Osteoblast (primary cell): ENCODE data around the gene IVNS1ABP. TPM values are rescaled to one million over a fixed set of nuclear protein-coding genes. Genes with fewer than 3 reads are reported as not detected.
"Not testable (repeated sequence)": the region's sequence is repeated elsewhere in the genome, so short reads cannot be mapped to it uniquely, and the experiment has no call there.

Experiments used
- DNase-seq: peaks from one replicate; pipeline ENCODE4 v3.0.0; 2011; ENCODE audit warnings: low spot score, mixed read lengths; ENCODE audit not compliant: insufficient read length; ENCODE audit errors: missing footprints
- H2AFZ ChIP-seq: 2 replicates; pipeline ENCODE4 v1.6.0; 2011; ENCODE audit warnings: mild to moderate bottlenecking, low read length
- H3K27ac ChIP-seq: 2 replicates; pipeline ENCODE4 v1.5.1; 2011; ENCODE audit warnings: mild to moderate bottlenecking, low read depth, low read length, moderate library complexity
- H3K27me3 ChIP-seq: 2 replicates; pipeline ENCODE4 v1.6.0; 2012; ENCODE audit warnings: mild to moderate bottlenecking, control low read depth, inconsistent platforms, low read length, moderate library complexity; ENCODE audit not compliant: insufficient read depth
- H3K36me3 ChIP-seq: 2 replicates; pipeline ENCODE4 v1.5.1; 2011; ENCODE audit warnings: mild to moderate bottlenecking, low read length, control low read depth, moderate library complexity; ENCODE audit not compliant: insufficient read depth
- H3K4me1 ChIP-seq: 2 replicates; pipeline ENCODE4 v1.5.1; 2011; ENCODE audit warnings: mild to moderate bottlenecking, low read length, control low read depth, moderate library complexity; ENCODE audit not compliant: insufficient read depth
- H3K4me2 ChIP-seq: 2 replicates; pipeline ENCODE4 v1.6.0; 2011; ENCODE audit warnings: mild to moderate bottlenecking, low read length; ENCODE audit not compliant: insufficient read depth
- H3K4me3 ChIP-seq: fragments of 200-600 bp; sonication (generic); 3 replicates; pipeline ENCODE4 v1.5.1; 2012; ENCODE audit warnings: mild to moderate bottlenecking, low read length, inconsistent platforms; ENCODE audit not compliant: insufficient read depth
- H3K79me2 ChIP-seq: 2 replicates; pipeline ENCODE4 v1.6.0; 2012; ENCODE audit warnings: mild to moderate bottlenecking, low read length, control low read depth, inconsistent platforms; ENCODE audit not compliant: insufficient read depth
- H3K9me3 ChIP-seq: 2 replicates; pipeline ENCODE4 v1.5.1; 2011; ENCODE audit warnings: low read depth, low read length, control low read depth
- H4K20me1 ChIP-seq: 2 replicates; pipeline ENCODE4 v1.6.0; 2012; ENCODE audit warnings: mild to moderate bottlenecking, low read length, control low read depth; ENCODE audit not compliant: insufficient read depth
- CTCF ChIP-seq: IDR thresholded peaks from 2 replicates; pipeline ENCODE4 v1.5.1; 2011; ENCODE audit warnings: mild to moderate bottlenecking, low read depth, low read length, moderate library complexity; ENCODE audit errors: extremely low read depth
- total RNA-seq: library from RNA; depleted of rRNA; stranded (reverse); fragments of >200 nt; gene quantifications from 2 replicates; pipeline ENCODE4 v1.2.3, GENCODE V29; 2012

The IVNS1ABP gene
- total RNA-seq, 1 donor = 94.8 TPM

- H3K4me1 ChIP-seq = no peaks in the 10 kb centered on the region
Observed at GRCh38 chr1:185262151-185262550, 54.9 kb downstream of the IVNS1ABP start.

GRCh38 chr1:185260611-185261010 lies 56.4 kb downstream of the IVNS1ABP start:
- no peaks in the 10 kb centered on the region for H3K9me3 ChIP-seq
- DNase-seq = no peak
- H3K4me3 ChIP-seq = no peak overlapping the region
- H3K36me3 ChIP-seq = no peaks in the 10 kb centered on the region
- H3K4me2 ChIP-seq = no peak overlapping the region
- H3K79me2 ChIP-seq = no peaks in the 10 kb centered on the region
- no peaks in the 10 kb centered on the region for H4K20me1 ChIP-seq
- TF ChIP-seq CTCF = no peak
- H3K27ac ChIP-seq = no peak overlapping the region
- no peaks in the 10 kb centered on the region for H3K4me1 ChIP-seq
- H2AFZ ChIP-seq = no peak overlapping the region
- no peaks in the 10 kb centered on the region for H3K27me3 ChIP-seq

More at GRCh38 chr1:185262151-185262550, 54.9 kb downstream of the IVNS1ABP start:
- DNase-seq = no peak
- Histone ChIP-seq H3K4me2 (no peak overlapping the region), H4K20me1 (no peaks in the 10 kb centered on the region), H3K27ac (no peak overlapping the region), H3K4me3 (no peak overlapping the region), H3K36me3 (no peaks in the 10 kb centered on the region), H2AFZ (no peak overlapping the region), H3K27me3 (no peaks in the 10 kb centered on the region), H3K79me2 (no peaks in the 10 kb centered on the region), H3K9me3 (no peaks in the 10 kb centered on the region)
- TF ChIP-seq CTCF = no peak

GRCh38 chr1:185258676-185259075 lies 58.4 kb downstream of the IVNS1ABP start:
- Histone ChIP-seq H3K36me3 (no peaks in the 10 kb centered on the region), H3K79me2 (no peaks in the 10 kb centered on the region), H2AFZ (no peak overlapping the region), H3K27me3 (no peaks in the 10 kb centered on the region), H3K4me1 (no peaks in the 10 kb centered on the region), H3K27ac (no peak overlapping the region), H3K9me3 (no peaks in the 10 kb centered on the region), H4K20me1 (no peaks in the 10 kb centered on the region), H3K4me2 (no peak overlapping the region), H3K4me3 (no peak overlapping the region)
- DNase-seq = no peak
- no peak for TF ChIP-seq CTCF

GRCh38 chr1:185257950-185258208 lies 59.2 kb downstream of the IVNS1ABP start:
- Histone ChIP-seq H3K79me2 (no peaks in the 10 kb centered on the region), H3K27ac (no peak overlapping the region), H3K4me1 (no peaks in the 10 kb centered on the region), H4K20me1 (no peaks in the 10 kb centered on the region), H3K4me2 (no peak overlapping the region), H3K9me3 (no peaks in the 10 kb centered on the region), H2AFZ (no peak overlapping the region), H3K36me3 (no peaks in the 10 kb centered on the region), H3K27me3 (no peaks in the 10 kb centered on the region), H3K4me3 (no peak overlapping the region)
- DNase-seq = no peak
- no peak for TF ChIP-seq CTCF

- DNase-seq, H3K4me3 ChIP-seq, H3K4me1 ChIP-seq, H3K36me3 ChIP-seq, H2AFZ ChIP-seq, H3K27ac ChIP-seq, H3K4me2 ChIP-seq, H3K27me3 ChIP-seq, H3K79me2 ChIP-seq, H4K20me1 ChIP-seq, H3K9me3 ChIP-seq: not testable (repeated sequence)
Observed at GRCh38 chr1:185257116-185257949, 59.7 kb downstream of the IVNS1ABP start.

- H3K36me3 ChIP-seq, H3K79me2 ChIP-seq, H3K4me1 ChIP-seq, H3K9me3 ChIP-seq, H3K4me3 ChIP-seq, H3K27me3 ChIP-seq, H2AFZ ChIP-seq, H4K20me1 ChIP-seq, H3K4me2 ChIP-seq, H3K27ac ChIP-seq, DNase-seq: not testable (repeated sequence)
Observed at GRCh38 chr1:185255595-185255994, 61.4 kb downstream of the IVNS1ABP start.
